Mammary epithelial cell (primary cell): ENCODE results near the gene UNC45A.

Source experiments
- CTCF ChIP-seq, 2 donors: IDR thresholded peaks in 1 of 2; conservative IDR thresholded peaks in 1 of 2; 2 replicates each; pipeline ENCODE4 v1.5.1; 2011 to 2012; ENCODE audit warnings: inconsistent platforms in 2 of 2, low read length in 2 of 2, mild to moderate bottlenecking in 2 of 2, control low read depth in 1 of 2, low read depth in 1 of 2; ENCODE audit not compliant: insufficient read depth in 1 of 2; ENCODE audit errors: extremely low read depth in 1 of 2
- EZH2 ChIP-seq: IDR thresholded peaks from 2 replicates; pipeline ENCODE4 v1.6.1; 2012; ENCODE audit warnings: low read length, inconsistent platforms, borderline replicate concordance

DNA sequence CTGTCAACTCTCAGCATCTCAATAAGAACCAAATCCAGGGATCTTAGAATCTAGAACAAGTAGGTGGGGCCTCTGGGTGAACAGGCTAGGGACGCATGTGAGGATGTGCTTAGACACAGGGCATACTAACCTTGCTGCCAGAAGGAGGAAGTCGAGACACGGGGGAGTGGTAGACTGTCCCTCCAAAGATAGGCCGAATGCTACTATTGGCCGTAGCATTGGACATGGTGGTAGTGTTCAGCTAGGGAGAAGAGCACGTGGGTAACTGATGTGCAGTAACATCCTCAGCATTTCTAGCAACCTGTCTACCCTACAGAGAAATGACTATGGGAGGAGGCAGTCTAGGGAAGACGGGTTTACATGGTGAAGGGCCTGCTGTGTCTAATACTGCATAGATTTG is 35.2 kb downstream of the UNC45A start:
- TF ChIP-seq CTCF (conservative IDR thresholded peaks at IDR 0.05 in 1 of 2, IDR thresholded peaks at IDR 0.05 in 1 of 2; ENCODE audit: extremely low read depth in 1 of 2, insufficient read depth in 1 of 2, low read depth in 1 of 2, low read length in 2 of 2) = no peak
- no peak for TF ChIP-seq EZH2
